B cell (primary cell): ENCODE results near the gene TCFL5. TPM values are rescaled to one million over a fixed set of nuclear protein-coding genes. Genes with fewer than 3 reads are reported as not detected.

Experiments used
- ATAC-seq: fragments of 200-7000 bp; cut with Tn5 transposase; one replicate; pipeline ENCODE4 v1.10.0; 2021; ENCODE audit warnings: low read depth, mild to moderate bottlenecking, moderate number of reproducible peaks, moderate library complexity
- CTCF ChIA-PET: fragments of 350-600 bp; sonication (Branson Sonifier 250); formaldehyde crosslinking; loops from one replicate; lab custom pipeline; 2021; ENCODE audit warnings: antibody characterized with exemption, inconsistent platforms; lab: Charles Lee
- POLR2A ChIA-PET: fragments of 350-600 bp; sonication (Branson Sonifier 250); formaldehyde crosslinking; loops from one replicate; lab custom pipeline; 2021; ENCODE audit warnings: antibody characterized with exemption; lab: Charles Lee
- DNase-seq: peaks from one replicate; pipeline ENCODE4 v3.0.0; 2013
- H2AFZ ChIP-seq: 2 replicates; pipeline ENCODE4 v1.6.1; 2012; ENCODE audit warnings: mild to moderate bottlenecking, low read depth, low read length; ENCODE audit not compliant: insufficient read depth, poor library complexity, severe bottlenecking
- H3K27ac ChIP-seq, 2 donors: 1 replicate in 1 of 2; 2 replicates in 1 of 2; pipeline ENCODE4 v1.5.1; 2012 to 2013; ENCODE audit warnings: low read length in 2 of 2, mild to moderate bottlenecking in 2 of 2, moderate library complexity in 1 of 2
- H3K27me3 ChIP-seq, 4 experiments: fragments of 200-600 bp in 1 of 4; sonication (generic) in 1 of 4; replicated peaks in 1 of 4; 1 replicate in 2 of 4; 2 replicates in 2 of 4; pipeline versions ENCODE4 v1.6.1 to v1.7.0; 2013 to 2016; ENCODE audit warnings: low read length in 3 of 4, mild to moderate bottlenecking in 2 of 4, mixed read lengths in 1 of 4, moderate library complexity in 1 of 4; ENCODE audit not compliant: insufficient read depth in 4 of 4, control insufficient read depth in 3 of 4; ENCODE audit errors: control extremely low read depth in 1 of 4
- H3K36me3 ChIP-seq, 2 experiments: replicated peaks in 1 of 2; 1 replicate in 1 of 2; 2 replicates in 1 of 2; pipeline versions ENCODE4 v1.6.1 to v1.7.1; 2013; ENCODE audit warnings: low read length in 1 of 2; ENCODE audit not compliant: insufficient read depth in 2 of 2, control insufficient read depth in 1 of 2; ENCODE audit errors: control extremely low read depth in 1 of 2, extremely low read depth in 1 of 2
- H3K4me1 ChIP-seq, 2 donors: fragments of 200-600 bp in 1 of 2; sonication (generic) in 1 of 2; 1 replicate in 1 of 2; 2 replicates in 1 of 2; pipeline versions ENCODE4 v1.5.1 to v1.6.1; 2013 to 2017; ENCODE audit warnings: low read length in 2 of 2; ENCODE audit not compliant: control insufficient read depth in 2 of 2, insufficient read depth in 2 of 2
- H3K4me2 ChIP-seq: replicated peaks from 2 replicates; pipeline ENCODE3; 2012; ENCODE audit warnings: mild to moderate bottlenecking, low read depth, low read length; ENCODE audit not compliant: poor library complexity, severe bottlenecking
- H3K4me3 ChIP-seq, 5 experiments: fragments of 200-600 bp in 1 of 5; sonication (generic) in 1 of 5; 1 replicate in 3 of 5; 2 replicates in 2 of 5; pipeline versions ENCODE4 v1.5.1 to v1.7.0; 2011 to 2016; ENCODE audit warnings: low read length in 4 of 5, mild to moderate bottlenecking in 4 of 5, low read depth in 2 of 5, control low read depth in 1 of 5, moderate library complexity in 1 of 5; ENCODE audit not compliant: insufficient read depth in 1 of 5; ENCODE audit errors: control extremely low read depth in 1 of 5, extremely low read depth in 1 of 5
- H3K79me2 ChIP-seq: fragments of 200-600 bp; sonication (generic); one replicate; pipeline ENCODE4 v1.6.0; 2016; ENCODE audit warnings: low read length; ENCODE audit not compliant: control insufficient read depth, insufficient read depth
- H3K9ac ChIP-seq: fragments of 200-600 bp; sonication (generic); 2 replicates; pipeline ENCODE4 v1.6.1; 2017; ENCODE audit warnings: mild to moderate bottlenecking, low read length, moderate library complexity
- H3K9me3 ChIP-seq, 3 donors: one replicate each; pipeline versions ENCODE4 v1.6.1 to v1.7.1; 2013; ENCODE audit warnings: low read length in 2 of 3; ENCODE audit not compliant: control insufficient read depth in 2 of 3, insufficient read depth in 1 of 3; ENCODE audit errors: control extremely low read depth in 1 of 3
- H4K20me1 ChIP-seq: 2 replicates; pipeline ENCODE4 v1.6.0; 2012; ENCODE audit warnings: mild to moderate bottlenecking, low read length; ENCODE audit not compliant: insufficient read depth, control insufficient read depth, poor library complexity, severe bottlenecking
- H3K27ac Mint-ChIP-seq: one replicate; pipeline ENCODE4 v1.8.0; 2021; ENCODE audit warnings: mixed read lengths
- H3K27me3 Mint-ChIP-seq: one replicate; pipeline ENCODE4 v1.8.0; 2021; ENCODE audit warnings: mixed read lengths
- H3K4me1 Mint-ChIP-seq: one replicate; pipeline ENCODE4 v1.8.0; 2021; ENCODE audit warnings: mixed read lengths
- H3K4me3 Mint-ChIP-seq: one replicate; pipeline ENCODE4 v1.8.0; 2021; ENCODE audit warnings: mixed read lengths
- H3K9me3 Mint-ChIP-seq: one replicate; pipeline ENCODE4 v1.8.0; 2022; ENCODE audit warnings: mixed read lengths; ENCODE audit not compliant: insufficient read depth
- CTCF ChIP-seq: fragments of 200-600 bp; IDR thresholded peaks from one replicate; pipeline ENCODE4 v1.8.0; 2022; ENCODE audit warnings: antibody characterized with exemption, mild to moderate bottlenecking
- EZH2 ChIP-seq: IDR thresholded peaks from 2 replicates; pipeline ENCODE4 v1.6.1; 2012; ENCODE audit warnings: borderline replicate concordance, low read depth, mild to moderate bottlenecking, moderate library complexity, low read length; ENCODE audit not compliant: insufficient read depth, poor library complexity, severe bottlenecking
- WGBS: methylation state at CpG from one replicate; pipeline ENCODE4 v1.1.5; 2013; ENCODE audit warnings: missing lambda C conversion rate; ENCODE audit not compliant: insufficient coverage; 5-methylcytosine and 5-hydroxymethylcytosine counted together
- intact Hi-C: fragments of 100-400 bp; cut with micrococcal nuclease; formaldehyde crosslinking; loops from one replicate; pipeline ENCODE4 v1.10.0; 2022
- polyA plus RNA-seq: library from polyadenylated mRNA; depleted of rRNA; stranded (reverse); fragments of >200 nt; gene quantifications from 2 replicates; pipeline ENCODE4 v1.2.3, GENCODE V29; 2012
- total RNA-seq, 2 donors: library from RNA; stranded (reverse); fragments of 120-200 nt in 1 of 2; gene quantifications; 1 replicate in 1 of 2; 2 replicates in 1 of 2; pipeline versions ENCODE4 v1.2.3 to v1.2.4, GENCODE V29; 2013 to 2022

Gene TCFL5
- total and polyA plus RNA-seq, 2 donors (not counting 1 experiment from before 2014, with no cell fraction given) = 2.0 to 16.2 TPM

GRCh38 chr20:62823688-62824475, 37.7 kb downstream of the TCFL5 start:
- WGBS = 92% methylated on average over 38 of the region's 38 CpGs

More at GRCh38 chr20:62823688-62824475, 37.7 kb downstream of the TCFL5 start:
- Histone ChIP-seq H3K4me1 (peaks cover 23 to 28% of the 10 kb centered on the region in 2 donors), H3K9ac (no peak overlapping the region), H3K4me3 (no peak overlapping the region), H4K20me1 (peaks cover 4% of the 10 kb centered on the region), H3K9me3 (no peaks in the 10 kb centered on the region), H3K27me3 (peaks cover 0 to 15% (median 8%) of the 10 kb centered on the region in 4 experiments), H2AFZ (no peak overlapping the region), H3K4me2 (peak overlapping the region; percentile 86), H3K27ac (no peak overlapping the region), H3K79me2 (no peaks in the 10 kb centered on the region), H3K36me3 (no peaks in the 10 kb centered on the region)
- Mint-ChIP-seq H3K4me1 (peaks cover 16% of the 10 kb centered on the region), H3K27ac (no peak overlapping the region), H3K9me3 (no peaks in the 10 kb centered on the region), H3K27me3 (no peaks in the 10 kb centered on the region), H3K4me3 (no peak overlapping the region)
- TF ChIP-seq CTCF = no peak
- no peak for TF ChIP-seq EZH2
- ChIA-PET POLR2A (interaction anchor here (1.4 to 1.5 kb wide), 2 partner anchors 9 to 30 kb away, joined by 4 read pairs; no protein-coding TSS in a partner anchor), CTCF (interaction anchor here (1.2 to 2.2 kb wide), 7 partner anchors 8 to 185 kb away, joined by 3 to 16 read pairs (median 7); partner anchors contain the start of gene TCFL5)
- intact Hi-C loops = no loop called here
- DNase-seq = no peak
- ATAC-seq = no peak
